Prostate gland (tissue), 2 donors: ENCODE measurements around the gene ZNF469. TPM values are rescaled to one million over a fixed set of nuclear protein-coding genes. Genes with fewer than 3 reads are reported as not detected.
A peak's percentile ranks its signal among the peaks of the same experiment; 100 is the strongest.

Source experiments
- DNase-seq: peaks from one replicate; pipeline ENCODE4 v3.0.0-alpha.2; 2019; ENCODE audit warnings: low spot score
- H3K27ac ChIP-seq, 2 donors: fragments of 200-600 bp; sonication (generic); 2 replicates each; pipeline ENCODE4 v1.5.1; 2017 to 2019
- H3K27me3 ChIP-seq: fragments of 200-600 bp; sonication (generic); replicated peaks from 2 replicates; pipeline ENCODE4 v1.5.1; 2019; ENCODE audit not compliant: insufficient read depth
- H3K36me3 ChIP-seq, 2 donors: fragments of 200-600 bp; sonication (generic); 1 replicate in 1 of 2; 2 replicates in 1 of 2; pipeline versions ENCODE4 v1.5.1 to v1.8.1; 2017 to 2019
- H3K4me1 ChIP-seq: fragments of 200-600 bp; sonication (generic); replicated peaks from 2 replicates; pipeline ENCODE4 v1.5.1; 2019
- H3K4me3 ChIP-seq, 2 donors: fragments of 200-600 bp; sonication (generic); 2 replicates each; pipeline ENCODE4 v1.5.1; 2017 to 2019
- H3K9me3 ChIP-seq: fragments of 200-600 bp; sonication (generic); 2 replicates; pipeline ENCODE4 v1.5.1; 2017
- POLR2A ChIP-seq: fragments of 450-650 bp; IDR thresholded peaks from one replicate; pipeline ENCODE4 v1.6.1; 2016; ENCODE audit warnings: antibody characterized with exemption, mild to moderate bottlenecking
- POLR2AphosphoS5 ChIP-seq: sonication (generic); formaldehyde crosslinking; IDR thresholded peaks from one replicate; pipeline ENCODE4 v1.6.1; 2017; ENCODE audit warnings: antibody characterized with exemption
- WGBS: methylation state at CpG from one replicate; pipeline ENCODE4 v1.1.5; 2018; 5-methylcytosine and 5-hydroxymethylcytosine counted together
- intact Hi-C: fragments of 100-400 bp; cut with DNase I; formaldehyde crosslinking; loops from one replicate; pipeline ENCODE4 v1.14.2; 2022
- total RNA-seq, 2 donors: library from RNA; depleted of rRNA; stranded (reverse); fragments of >200 nt; gene quantifications; one replicate each; pipeline ENCODE4 v1.1.0, GENCODE V29; 2016
- TF ChIP-seq, protein P1 (sequence below), 4 experiments: fragments of 200-600 bp in 2 of 4; fragments of 450-650 bp in 2 of 4; sonication (generic) in 2 of 4; IDR thresholded peaks; 1 replicate in 3 of 4; 2 replicates in 1 of 4; pipeline ENCODE4 v1.5.1; 2016 to 2019; ENCODE audit warnings: antibody characterized with exemption in 4 of 4, mild to moderate bottlenecking in 2 of 4, moderate library complexity in 2 of 4

ZNF469 gene
- total RNA-seq, 2 donors from 2014 or later: 3.6 to 4.4 TPM

GRCh38 chr16:88429387-88430184 lies 46.8 kb downstream of the ZNF469 start:
- H3K27ac ChIP-seq: peak overlapping the region in 1 of 2 donors; percentile 52
- intact Hi-C loops: loop anchor here (10.0 kb wide), 2 partner anchors 145 to 445 kb away; no protein-coding TSS in a partner anchor
- no peaks in the 10 kb centered on the region for H3K27me3 ChIP-seq
- H3K36me3 ChIP-seq: no peaks in the 10 kb centered on the region
- H3K9me3 ChIP-seq: no peaks in the 10 kb centered on the region
- TF ChIP-seq POLR2AphosphoS5 (no peak), POLR2A (no peak)
- TF ChIP-seq, protein P1, sequence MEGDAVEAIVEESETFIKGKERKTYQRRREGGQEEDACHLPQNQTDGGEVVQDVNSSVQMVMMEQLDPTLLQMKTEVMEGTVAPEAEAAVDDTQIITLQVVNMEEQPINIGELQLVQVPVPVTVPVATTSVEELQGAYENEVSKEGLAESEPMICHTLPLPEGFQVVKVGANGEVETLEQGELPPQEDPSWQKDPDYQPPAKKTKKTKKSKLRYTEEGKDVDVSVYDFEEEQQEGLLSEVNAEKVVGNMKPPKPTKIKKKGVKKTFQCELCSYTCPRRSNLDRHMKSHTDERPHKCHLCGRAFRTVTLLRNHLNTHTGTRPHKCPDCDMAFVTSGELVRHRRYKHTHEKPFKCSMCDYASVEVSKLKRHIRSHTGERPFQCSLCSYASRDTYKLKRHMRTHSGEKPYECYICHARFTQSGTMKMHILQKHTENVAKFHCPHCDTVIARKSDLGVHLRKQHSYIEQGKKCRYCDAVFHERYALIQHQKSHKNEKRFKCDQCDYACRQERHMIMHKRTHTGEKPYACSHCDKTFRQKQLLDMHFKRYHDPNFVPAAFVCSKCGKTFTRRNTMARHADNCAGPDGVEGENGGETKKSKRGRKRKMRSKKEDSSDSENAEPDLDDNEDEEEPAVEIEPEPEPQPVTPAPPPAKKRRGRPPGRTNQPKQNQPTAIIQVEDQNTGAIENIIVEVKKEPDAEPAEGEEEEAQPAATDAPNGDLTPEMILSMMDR (IDR thresholded peaks at IDR 0.05): no peak
- 89% methylated on average over 38 of the region's 48 CpGs for WGBS
- H3K4me3 ChIP-seq: peak overlapping the region in 1 of 2 donors; percentile 40
- DNase-seq: no peak
- peaks cover 6% of the 10 kb centered on the region for H3K4me1 ChIP-seq

GRCh38 chr16:88430185-88430523 lies 47.4 kb downstream of the ZNF469 start:
- TF ChIP-seq POLR2AphosphoS5 (no peak), POLR2A (no peak)
- TF ChIP-seq, protein P1 (IDR thresholded peaks at IDR 0.05): no peak
- Histone ChIP-seq H3K9me3 (no peaks in the 10 kb centered on the region), H3K36me3 (no peaks in the 10 kb centered on the region), H3K27me3 (no peaks in the 10 kb centered on the region), H3K27ac (peak overlapping the region; percentile 52 to 58), H3K4me3 (peak overlapping the region; percentile 32 to 40), H3K4me1 (peaks cover 6% of the 10 kb centered on the region)
- WGBS: 2% methylated on average over 28 of the region's 36 CpGs
- intact Hi-C loops: loop anchor here (10.0 kb wide), 2 partner anchors 145 to 445 kb away; no protein-coding TSS in a partner anchor
- no peak for DNase-seq

DNA sequence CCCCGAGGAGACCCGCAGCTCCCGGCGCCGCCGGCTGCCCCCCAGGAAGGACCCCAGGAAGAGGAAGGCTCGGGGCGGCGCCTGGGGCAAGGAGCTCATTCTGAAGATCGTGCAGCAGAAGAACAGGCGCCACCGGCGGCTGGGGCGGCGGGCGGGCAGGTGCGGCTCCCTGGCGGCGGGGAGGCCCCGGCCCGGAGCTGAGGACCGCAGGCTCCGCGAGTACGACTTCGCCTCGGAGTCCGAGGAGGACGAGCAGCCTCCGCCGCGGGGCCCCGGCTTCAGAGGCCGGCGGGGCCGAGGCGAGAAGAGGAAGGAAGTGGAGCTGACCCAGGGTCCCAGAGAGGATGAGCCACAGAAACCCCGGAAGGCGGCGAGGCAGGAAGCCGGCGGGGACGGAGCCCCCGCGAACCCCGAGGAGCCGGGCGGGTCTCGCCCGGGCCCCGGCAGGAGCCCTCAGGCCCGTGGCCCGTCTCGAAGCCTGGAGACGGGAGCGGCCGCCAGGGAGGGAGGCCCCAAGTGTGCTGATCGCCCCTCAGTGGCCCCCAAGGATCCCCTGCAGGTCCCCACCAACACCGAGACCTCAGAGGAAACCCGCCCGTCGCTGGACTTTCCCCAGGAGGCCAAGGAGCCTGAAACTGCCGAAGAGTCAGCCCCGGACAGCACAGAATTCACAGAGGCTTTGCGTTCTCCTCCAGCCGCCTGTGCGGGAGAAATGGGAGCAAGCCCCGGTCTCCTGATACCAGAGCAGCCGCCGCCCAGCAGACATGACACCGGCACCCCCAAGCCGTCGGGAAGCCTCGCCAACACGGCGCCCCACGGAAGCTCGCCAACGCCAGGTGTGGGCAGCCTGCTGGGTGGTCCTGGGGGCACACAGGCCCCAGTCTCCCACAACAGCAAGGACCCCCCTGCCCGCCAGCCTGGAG lies 48.0 kb downstream of the ZNF469 start:
- H3K36me3 ChIP-seq: no peaks in the 10 kb centered on the region
- TF ChIP-seq, protein P1 (IDR thresholded peaks at IDR 0.05): no peak
- peak; percentile 11 for TF ChIP-seq POLR2A
- intact Hi-C loops: loop anchor here (10.0 kb wide), 2 partner anchors 146 to 446 kb away; no protein-coding TSS in a partner anchor
- H3K27me3 ChIP-seq: no peaks in the 10 kb centered on the region
- peak overlapping the region; percentile 32 to 40 for H3K4me3 ChIP-seq
- no peaks in the 10 kb centered on the region for H3K9me3 ChIP-seq
- WGBS: 13% methylated on average over 77 of the region's 80 CpGs
- no peak for DNase-seq
- peak overlapping the region; percentile 52 to 58 for H3K27ac ChIP-seq
- peaks cover 6% of the 10 kb centered on the region for H3K4me1 ChIP-seq

GRCh38 chr16:88431651-88432050 lies 48.9 kb downstream of the ZNF469 start:
- Histone ChIP-seq H3K27me3 (no peaks in the 10 kb centered on the region), H3K36me3 (no peaks in the 10 kb centered on the region), H3K4me1 (peaks cover 6% of the 10 kb centered on the region), H3K4me3 (no peak overlapping the region), H3K27ac (no peak overlapping the region), H3K9me3 (no peaks in the 10 kb centered on the region)
- 88% methylated on average over 22 of the region's 22 CpGs for WGBS
- intact Hi-C loops: loop anchor here (10.0 kb wide), 2 partner anchors 147 to 447 kb away; no protein-coding TSS in a partner anchor
- no peak for DNase-seq
- TF ChIP-seq POLR2A (no peak), POLR2AphosphoS5 (no peak)
- TF ChIP-seq, protein P1 (IDR thresholded peaks at IDR 0.05): no peak
